SJSA1 (cell line): ENCODE results near the gene TMEM165. TPM values are rescaled to one million over a fixed set of nuclear protein-coding genes. Genes with fewer than 3 reads are reported as not detected.

Experiments
- DNase-seq, 2 experiments: peaks; one replicate each; pipeline ENCODE4 v3.0.0-alpha.2; 2015 to 2020; ENCODE audit warnings: low spot score in 2 of 2, low read depth in 1 of 2
- H3K27ac ChIP-seq: fragments of 250-450 bp; sonication (Bioruptor Pico); 2 replicates; pipeline ENCODE4 v1.5.1; 2020; ENCODE audit warnings: mild to moderate bottlenecking, moderate library complexity
- H3K27me3 ChIP-seq: fragments of 250-450 bp; sonication (Bioruptor Pico); replicated peaks from 2 replicates; pipeline ENCODE4 v1.5.1; 2020; ENCODE audit warnings: mild to moderate bottlenecking, moderate library complexity
- H3K36me3 ChIP-seq: fragments of 250-450 bp; sonication (Bioruptor Pico); 2 replicates; pipeline ENCODE4 v1.5.1; 2020; ENCODE audit warnings: mild to moderate bottlenecking
- H3K4me1 ChIP-seq: fragments of 250-450 bp; sonication (Bioruptor Pico); replicated peaks from 2 replicates; pipeline ENCODE4 v1.6.1; 2021; ENCODE audit warnings: mild to moderate bottlenecking
- H3K4me3 ChIP-seq: fragments of 250-450 bp; sonication (Bioruptor Pico); 2 replicates; pipeline ENCODE4 v1.5.1; 2020; ENCODE audit warnings: mild to moderate bottlenecking
- H3K9me3 ChIP-seq: fragments of 250-450 bp; sonication (Bioruptor Pico); replicated peaks from 2 replicates; pipeline ENCODE4 v1.5.1; 2020; ENCODE audit warnings: mild to moderate bottlenecking
- total RNA-seq: library from RNA; depleted of rRNA; stranded (reverse); fragments of >200 nt; shearing (Covaris generic); gene quantifications from 2 replicates; pipeline ENCODE4 v1.2.3, GENCODE V29; 2014; rRNA removed

Gene TMEM165
- total RNA-seq, 1 experiment from 2014 or later = 196 TPM

GRCh38 chr4:55469979-55470378, 74.2 kb downstream of the TMEM165 start:
- Histone ChIP-seq H3K27ac (no peak overlapping the region), H3K4me1 (peaks cover under 1% of the 10 kb centered on the region), H3K4me3 (no peak overlapping the region), H3K27me3 (no peaks in the 10 kb centered on the region), H3K9me3 (peaks cover 10% of the 10 kb centered on the region; the same call in 1 of the 2 replicates), H3K36me3 (peaks cover 27% of the 10 kb centered on the region)
- no peak for DNase-seq

Other genes with a start within 250 kb of the TMEM165 start
- 13.6 and 18.2 TPM in 2 replicates for gene SRD5A3, start 49.7 kb upstream of the TMEM165 start, total RNA-seq
- 22.5 and 53.0 TPM in 2 replicates for gene CLOCK, start 151.0 kb downstream of the TMEM165 start, total RNA-seq
- not detected in 2 replicates for gene PDCL2, start 196.3 kb downstream of the TMEM165 start, total RNA-seq
- not detected in 2 replicates for gene NMU, start 240.3 kb downstream of the TMEM165 start, total RNA-seq